HCEC 1CT (cell line): Measurements from ENCODE around the gene S100B.
A peak's percentile ranks its signal among the peaks of the same experiment; 100 is the strongest.
"Not testable (repeated sequence)": the region's sequence is repeated elsewhere in the genome, so short reads cannot be mapped to it uniquely, and the experiment has no call there.

Experiments
- DNase-seq: peaks from one replicate; pipeline ENCODE4 v3.0.0-alpha.2; 2017

The S100B gene

GRCh38 chr21:46604975-46605766, at the start of gene S100B:
S100B (minus strand) TSS chr21:46605082; CDS start chr21:46602415, 2,667 bp downstream.
- no peak for DNase-seq

- no peak for DNase-seq
Measured at GRCh38 chr21:46651121-46651520, 46.2 kb upstream of the S100B start.

DNA sequence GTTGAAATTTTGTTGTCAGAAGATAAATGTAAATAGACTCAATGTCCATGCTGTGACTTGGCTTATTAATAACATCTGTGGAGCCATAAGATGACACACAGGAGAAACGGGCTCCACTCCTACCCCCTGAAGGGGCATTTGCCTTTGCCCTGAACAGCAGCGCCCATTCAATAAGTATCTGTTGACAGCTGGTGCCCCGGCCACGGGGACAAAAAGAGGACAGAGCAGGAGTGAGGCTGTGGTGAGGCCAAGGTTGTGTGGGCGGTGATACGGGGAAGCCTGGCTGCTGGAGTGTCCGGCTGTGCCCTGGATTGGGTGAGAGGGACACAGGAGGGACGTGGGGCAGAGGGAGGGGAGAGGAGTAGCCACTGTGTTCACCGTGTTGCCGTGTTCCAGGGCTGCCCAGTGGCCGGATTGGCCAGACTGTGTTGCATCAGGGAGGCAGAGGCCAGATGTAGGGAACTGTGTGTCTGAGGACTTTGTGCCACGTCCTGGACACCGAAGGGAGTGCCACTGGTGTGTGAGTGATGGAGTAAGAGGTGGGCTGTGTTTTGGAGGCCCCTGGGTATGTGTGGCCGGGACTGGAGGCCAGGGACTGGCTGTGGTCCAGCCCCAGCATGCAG, 45.7 kb upstream of the S100B start:
- DNase-seq: no peak

GRCh38 chr21:46649356-46649755, 44.5 kb upstream of the S100B start:
- no peak for DNase-seq

GRCh38 chr21:46648539-46648938, 43.7 kb upstream of the S100B start:
- no peak for DNase-seq

- DNase-seq: no peak
Measured at GRCh38 chr21:46646541-46647154, 41.8 kb upstream of the S100B start.

DNA sequence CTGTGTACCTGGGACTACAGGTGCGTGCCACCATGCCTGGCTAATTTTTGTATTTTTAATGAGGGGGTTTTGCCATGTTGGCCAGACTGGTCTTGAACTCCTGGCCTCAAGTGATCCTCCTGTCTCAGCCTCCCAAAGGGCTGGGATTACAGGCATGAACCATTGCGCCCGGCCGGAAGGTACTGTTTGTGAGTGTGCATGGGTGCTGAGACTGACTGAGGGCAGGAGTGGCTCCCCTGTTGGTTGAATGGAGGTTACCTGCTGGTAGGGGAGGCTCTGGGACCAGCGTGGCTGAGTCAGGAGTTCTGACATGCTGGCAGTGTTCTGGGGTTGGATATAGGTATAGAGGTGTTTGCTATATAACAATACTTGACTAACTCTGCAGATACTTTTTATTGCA, 41.0 kb upstream of the S100B start:
- no peak for DNase-seq

DNA sequence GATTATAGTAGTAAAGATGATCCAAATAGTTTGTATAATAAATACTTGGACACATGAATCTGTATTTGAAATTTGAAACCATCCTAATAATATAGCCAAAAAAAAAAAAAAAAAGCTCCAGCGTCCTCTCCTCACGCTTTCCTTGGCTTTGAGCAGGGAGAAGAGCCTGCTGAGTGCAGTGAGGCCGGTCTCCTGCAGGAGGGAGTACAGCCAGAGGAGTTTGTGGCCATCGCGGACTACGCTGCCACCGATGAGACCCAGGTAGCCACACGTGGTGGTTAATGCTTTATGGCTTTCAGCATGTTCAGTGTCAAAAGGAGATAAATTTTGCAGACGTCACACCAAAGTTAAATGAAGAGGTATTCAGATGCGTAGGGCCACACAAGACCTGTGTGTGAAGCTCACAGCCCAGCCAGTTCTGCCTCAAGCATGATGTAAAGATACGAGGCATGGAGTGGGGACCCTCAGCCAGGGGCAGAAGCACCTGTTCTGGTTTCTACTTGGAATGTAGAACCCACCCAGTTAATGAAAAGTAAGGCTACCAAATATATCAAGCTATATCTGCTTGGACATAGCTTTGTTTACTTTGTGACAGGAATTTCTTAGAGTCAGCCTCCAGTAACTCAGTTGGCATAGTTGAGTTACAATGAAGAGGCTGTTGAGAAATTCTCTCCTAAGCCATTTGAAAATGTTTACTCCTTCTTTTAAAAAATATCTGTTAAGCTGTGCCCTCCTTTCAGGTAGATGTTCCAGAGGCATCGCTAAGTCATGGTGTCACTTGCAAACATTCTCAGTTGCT, 38.7 kb upstream of the S100B start:
- no peak for DNase-seq

GRCh38 chr21:46641656-46642055, 36.8 kb upstream of the S100B start:
- DNase-seq: no peak

GRCh38 chr21:46639489-46640386, 34.9 kb upstream of the S100B start:
- peak; percentile 39 for DNase-seq

DNA sequence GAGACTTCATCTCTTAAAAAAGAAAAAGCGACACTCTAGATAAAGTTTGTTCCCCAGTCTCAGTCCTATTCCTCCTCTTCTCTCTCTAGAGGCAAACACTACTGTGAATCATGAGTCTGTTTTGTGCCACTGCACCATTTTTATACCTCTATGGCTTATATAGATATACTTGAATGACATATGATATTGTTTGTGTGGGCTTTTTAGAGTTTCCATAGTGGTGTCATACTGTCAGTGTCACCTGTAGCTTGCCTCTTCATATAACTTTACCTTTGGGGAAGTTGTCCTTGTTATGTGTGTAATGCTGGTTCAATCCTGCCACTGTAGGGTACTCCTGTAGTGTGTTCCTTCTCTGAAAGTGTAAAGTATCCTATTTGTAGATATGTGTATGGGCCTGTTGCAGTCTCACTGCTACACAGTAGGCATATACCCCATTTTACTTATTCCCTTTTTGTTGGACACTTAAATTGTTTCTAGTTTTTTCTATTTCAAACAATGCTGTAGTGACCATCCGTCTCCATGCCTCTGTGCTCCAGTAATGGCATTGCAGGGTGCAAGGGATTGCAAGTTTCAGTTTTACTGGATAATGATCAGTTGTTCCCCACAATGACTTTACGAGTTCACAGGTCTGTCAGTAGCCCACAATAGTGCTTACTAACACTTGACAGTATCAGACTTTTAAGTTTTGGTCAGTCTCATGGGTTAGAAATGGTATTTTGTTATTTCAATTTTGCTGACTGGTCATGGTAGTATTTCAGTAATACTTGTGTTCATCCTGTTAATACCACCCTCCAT, 33.3 kb upstream of the S100B start:
- DNase-seq: no peak

GRCh38 chr21:46636550-46637285, 31.8 kb upstream of the S100B start:
- DNase-seq: no peak

DNA sequence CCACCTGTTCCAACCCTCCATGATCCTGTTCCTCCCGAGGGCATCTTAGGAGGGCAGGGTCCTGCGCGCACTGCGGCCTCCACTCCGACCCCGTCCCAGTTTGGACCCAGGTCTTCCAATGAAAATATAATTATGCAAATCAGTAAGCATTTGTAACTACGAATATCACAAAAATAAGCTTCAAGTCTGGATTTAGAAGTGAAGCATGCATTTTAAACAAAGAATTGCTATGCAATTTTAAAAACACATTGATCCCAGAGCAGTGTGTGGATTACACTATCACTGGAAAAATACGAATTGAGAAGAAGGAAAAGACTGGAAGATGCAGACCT, 31.3 kb upstream of the S100B start:
- no peak for DNase-seq

DNA sequence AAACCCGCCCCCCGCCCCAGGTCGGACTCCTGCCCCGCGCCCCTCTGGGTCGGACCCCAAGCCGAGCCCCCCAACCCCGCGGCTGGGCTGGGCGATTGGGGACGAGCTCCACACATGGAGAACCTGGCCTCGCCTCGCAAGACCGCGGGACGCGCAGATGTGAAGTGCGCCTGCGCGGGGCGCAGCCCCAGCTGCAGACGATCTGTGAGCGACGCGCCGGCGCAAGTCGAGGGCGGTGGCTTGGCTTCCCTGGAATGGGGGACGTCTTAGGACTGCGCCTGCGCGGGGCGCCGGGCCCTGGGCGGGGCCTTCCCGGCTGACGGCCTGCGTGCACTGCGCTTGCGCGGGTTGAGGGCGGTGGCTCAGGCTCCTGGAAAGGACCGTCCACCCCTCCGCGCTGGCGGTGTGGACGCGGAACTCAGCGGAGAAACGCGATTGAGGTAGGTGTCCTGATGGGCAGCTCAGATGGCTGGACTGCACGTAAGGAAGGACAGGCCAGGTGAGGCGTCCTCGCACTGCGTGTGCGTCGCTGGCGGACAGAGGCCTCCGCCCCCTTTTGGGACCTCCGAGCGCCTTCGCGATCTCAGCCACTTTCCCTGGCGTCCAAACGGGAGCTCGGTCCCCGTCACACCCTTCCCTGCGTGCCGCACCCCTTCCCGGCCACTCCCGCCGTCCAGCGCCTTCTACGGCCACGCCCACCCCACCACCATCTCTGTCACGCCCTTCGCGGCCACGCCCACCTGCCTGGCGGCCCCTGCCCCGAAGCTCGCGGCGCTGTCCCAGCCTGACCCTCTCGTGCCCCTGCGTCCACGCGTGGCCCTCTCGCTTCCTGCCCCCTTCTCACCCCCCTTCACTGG, 30.7 kb upstream of the S100B start, which contains the start of gene PRMT2:
PRMT2 (plus strand) TSS at position 351 of the 857 bp plus-strand sequence. CDS start 1,278 bp downstream, outside the sequence.
- peak; percentile 93 for DNase-seq

GRCh38 chr21:46634966-46635323, 30.1 kb upstream of the S100B start:
- DNase-seq: peak; percentile 89

GRCh38 chr21:46634427-46634826, 29.5 kb upstream of the S100B start:
- no peak for DNase-seq

GRCh38 chr21:46633566-46633965, 28.7 kb upstream of the S100B start:
- DNase-seq: no peak

- DNase-seq: not testable (repeated sequence)
Measured at GRCh38 chr21:46630915-46631314, 26.0 kb upstream of the S100B start.

- no peak for DNase-seq
Measured at GRCh38 chr21:46628868-46629267, 24.0 kb upstream of the S100B start.

- no peak for DNase-seq
Measured at GRCh38 chr21:46627726-46628125, 22.8 kb upstream of the S100B start.
